NCI-H748 (cell line): ENCODE measurements around the gene UCP2.

Experiments
- DNase-seq: peaks from one replicate; lab custom pipeline; 2025; ENCODE audit not compliant: unreplicated experiment; lab: John Stamatoyannopoulos, UW

Gene UCP2

GRCh38 chr11:74010306-74011300 is 28.0 kb upstream of the UCP2 start:
- DNase-seq: no peak

- DNase-seq: no peak
Measured at GRCh38 chr11:74009675-74010305, 27.1 kb upstream of the UCP2 start.

DNA sequence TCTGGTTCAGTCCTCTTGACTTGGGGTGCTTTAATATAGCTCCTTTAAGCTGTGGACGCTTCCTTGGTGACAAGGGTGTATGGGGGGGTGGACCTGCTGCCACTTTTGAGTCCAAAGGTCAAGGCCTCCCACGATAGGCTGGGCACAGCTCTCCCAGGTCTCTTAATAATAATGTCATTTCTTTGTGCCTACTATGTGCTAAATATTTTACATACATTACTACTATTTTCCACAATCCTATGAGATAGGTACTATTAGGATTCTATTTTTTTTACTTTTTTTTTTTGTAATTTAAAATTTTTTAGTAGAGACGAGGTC is 26.5 kb upstream of the UCP2 start:
- DNase-seq: no peak

DNA sequence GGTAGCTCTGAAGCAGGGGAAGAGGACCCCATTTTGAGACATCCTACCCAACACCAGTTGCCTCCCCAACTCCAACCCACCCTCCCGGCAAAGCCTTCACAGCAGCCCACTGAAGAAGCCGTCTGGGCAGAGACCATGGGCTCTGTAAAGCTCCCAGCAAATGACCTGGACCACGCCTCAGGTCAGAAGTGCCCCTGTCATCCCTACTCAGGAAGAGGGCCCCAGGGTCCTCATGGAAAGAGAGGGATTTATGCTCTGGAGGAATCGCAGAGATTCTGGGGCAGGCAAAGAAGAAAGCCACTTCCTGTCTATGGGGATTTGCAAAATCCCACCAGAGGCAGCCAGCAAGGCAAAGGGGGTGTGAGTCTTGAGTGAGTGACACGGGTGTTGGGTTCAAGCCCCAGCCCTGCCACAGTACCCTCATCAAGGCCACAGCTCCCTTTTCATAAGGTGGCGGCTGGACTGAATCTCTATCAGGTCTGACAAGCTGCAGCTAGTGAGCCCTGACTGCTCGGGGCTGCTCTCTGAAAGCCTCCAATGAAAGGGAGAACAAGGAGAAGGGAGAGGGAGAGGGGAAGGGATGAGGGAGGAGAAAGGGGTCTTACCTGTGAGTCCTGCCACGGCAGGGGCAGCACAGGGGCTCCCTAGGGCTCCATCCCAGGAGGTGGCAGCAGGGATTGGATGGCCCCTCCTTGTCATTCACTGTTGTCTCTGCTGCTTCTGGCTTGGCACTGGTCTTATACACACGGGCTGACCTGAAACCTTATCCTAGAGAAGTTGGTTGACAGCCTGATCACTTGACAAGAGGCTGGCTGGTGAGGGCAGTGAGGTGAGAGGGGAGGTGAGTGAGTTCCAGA is 26.0 kb upstream of the UCP2 start, which contains the start of gene UCP3:
UCP3 (minus strand) TSS at position 713 of the 857 bp plus-strand sequence. CDS start 2,043 bp downstream, outside the sequence.
- DNase-seq: no peak

- no peak for DNase-seq
Measured at GRCh38 chr11:74007691-74008372, 25.2 kb upstream of the UCP2 start.

GRCh38 chr11:74006743-74007304 is 24.2 kb upstream of the UCP2 start:
- DNase-seq: no peak

DNA sequence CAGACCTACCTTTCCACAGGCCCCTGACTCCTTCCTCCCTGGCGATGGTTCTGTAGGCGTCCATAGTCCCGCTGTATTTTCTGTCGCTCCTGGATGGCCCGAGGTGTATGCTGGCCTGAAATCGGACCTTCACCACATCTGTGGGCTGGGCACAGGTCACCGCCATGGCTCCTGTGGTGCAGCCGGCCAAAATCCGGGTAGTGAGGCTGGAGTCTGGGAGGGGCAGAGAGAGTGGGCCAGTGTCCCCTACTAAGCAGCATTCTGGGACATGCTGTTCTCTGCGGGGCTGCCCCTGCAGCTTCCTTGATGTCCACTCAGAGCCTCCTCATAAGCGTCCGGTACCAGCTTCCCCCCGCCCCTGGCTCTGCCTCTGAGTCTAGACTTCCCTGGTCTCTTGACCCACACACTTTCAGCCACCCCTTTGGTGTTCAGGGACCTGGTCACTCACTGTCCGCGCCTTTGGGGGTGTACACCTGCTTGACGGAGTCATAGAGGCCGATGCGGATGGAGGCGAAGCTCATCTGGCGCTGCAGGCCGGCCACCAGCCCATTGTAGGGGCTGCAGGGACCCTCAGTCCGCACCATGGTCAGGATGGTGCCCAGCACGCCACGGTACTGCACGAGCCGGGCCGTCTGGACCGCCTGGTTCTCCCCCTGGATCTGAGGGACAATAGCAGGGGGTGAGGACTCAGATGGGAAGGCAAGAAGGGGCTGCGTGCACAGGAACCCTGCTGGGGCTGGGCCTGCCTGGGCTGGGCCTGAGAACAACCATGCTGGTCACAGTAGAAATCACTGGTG is 23.3 kb upstream of the UCP2 start:
- DNase-seq: no peak

DNA sequence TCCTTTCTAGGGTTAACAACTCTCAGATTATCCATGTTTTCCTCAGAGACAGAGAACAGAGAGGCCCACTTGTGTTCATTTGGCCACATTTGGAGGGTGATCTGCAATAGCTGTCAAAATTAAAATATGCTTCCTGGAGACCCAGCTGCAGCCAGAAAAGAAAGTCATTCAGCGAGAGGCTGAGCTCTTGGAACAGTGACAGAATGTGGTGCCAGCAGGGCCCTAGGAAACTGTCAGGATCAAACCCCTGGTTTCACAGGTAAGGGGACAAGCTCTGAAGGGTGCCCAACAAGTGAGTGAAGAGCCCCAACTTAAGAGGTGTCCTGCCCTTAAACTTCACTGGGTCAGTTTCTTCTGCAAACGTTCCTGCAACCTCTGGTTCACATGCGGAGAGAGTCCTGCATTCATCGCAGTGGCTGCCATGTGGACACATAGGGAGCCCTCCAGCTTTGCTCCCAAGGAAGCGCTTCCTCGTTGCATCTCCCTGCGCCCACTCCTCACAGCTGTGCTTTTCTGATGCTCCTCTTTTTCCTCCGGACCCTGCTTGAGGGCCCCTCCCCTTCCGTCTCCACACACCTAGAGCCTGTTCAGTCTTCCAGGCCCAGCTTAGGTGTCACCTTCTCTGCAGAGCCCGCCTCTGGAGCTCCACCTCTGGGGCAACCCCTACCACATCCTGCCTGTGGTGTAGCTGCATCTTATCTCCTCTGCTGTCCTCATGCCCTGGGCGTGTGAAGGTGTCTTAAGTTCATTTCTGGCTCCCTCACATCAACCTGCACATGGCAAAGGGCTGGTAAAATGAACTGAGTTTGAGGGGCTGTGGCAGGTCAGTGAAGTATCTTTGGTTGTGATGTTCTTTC is 22.3 kb upstream of the UCP2 start:
- no peak for DNase-seq

- no peak for DNase-seq
Measured at GRCh38 chr11:74004046-74004695, 21.5 kb upstream of the UCP2 start.

DNA sequence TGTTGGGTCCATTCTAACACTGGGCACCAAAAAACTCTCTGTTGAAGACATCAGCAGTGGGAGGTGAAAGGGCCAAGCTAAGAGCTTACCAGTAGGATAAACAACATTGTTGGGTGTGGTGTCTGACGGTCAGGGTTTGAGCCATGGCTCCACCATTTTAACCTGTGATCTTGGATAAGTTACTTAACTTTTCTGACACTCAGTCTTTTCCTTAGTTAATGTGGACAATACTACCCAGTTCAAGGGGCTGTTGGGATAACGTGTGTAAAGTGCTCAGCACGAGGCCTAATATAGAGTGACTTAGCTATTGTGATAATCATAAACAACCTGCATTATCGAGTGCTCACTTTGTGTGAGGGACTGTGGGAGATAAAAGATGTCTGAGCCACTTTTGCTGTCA is 20.2 kb upstream of the UCP2 start:
- no peak for DNase-seq

- no peak for DNase-seq
Measured at GRCh38 chr11:74001822-74002286, 19.2 kb upstream of the UCP2 start.

DNA sequence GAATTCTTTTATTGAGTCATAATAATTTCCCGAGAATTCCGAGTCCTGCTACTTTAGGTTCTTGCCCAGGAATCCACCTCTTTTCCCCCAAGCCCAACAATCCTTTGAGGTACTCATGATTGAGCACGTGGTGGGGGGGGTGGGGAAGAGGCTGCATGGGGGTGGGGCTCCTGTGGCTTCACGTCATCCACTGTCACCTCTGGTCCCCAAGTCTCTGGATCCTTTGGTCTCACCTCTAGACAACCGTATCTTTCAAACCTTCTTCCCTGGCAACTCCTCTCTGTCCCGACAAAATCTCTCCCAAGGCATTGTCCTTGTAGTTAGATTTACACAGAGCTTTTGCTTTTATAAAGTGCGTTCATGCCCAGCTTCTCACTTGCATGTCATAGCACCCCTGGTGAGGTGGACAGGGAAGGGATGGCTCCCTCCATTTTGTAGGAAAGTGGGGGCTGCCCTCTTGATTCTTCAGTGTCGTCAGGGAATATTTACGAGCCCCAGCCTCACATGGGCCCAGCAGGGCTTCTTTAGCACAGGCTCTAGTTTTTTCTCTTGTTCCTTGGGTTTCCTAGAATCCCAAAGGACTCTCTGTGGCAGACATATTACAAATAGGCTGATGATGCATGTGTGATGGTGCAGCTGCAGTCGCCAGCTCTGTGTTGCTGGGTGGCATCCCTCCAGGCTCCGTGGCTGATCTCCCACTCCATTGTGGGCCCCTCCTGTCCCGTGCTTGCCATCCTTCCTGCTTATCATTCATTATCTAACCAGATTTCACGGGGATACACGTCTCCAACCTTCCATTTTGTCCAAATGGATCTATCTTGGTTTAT is 17.9 kb upstream of the UCP2 start:
- no peak for DNase-seq

GRCh38 chr11:73999581-74000306 is 17.1 kb upstream of the UCP2 start:
- peak; percentile 8 for DNase-seq

DNA sequence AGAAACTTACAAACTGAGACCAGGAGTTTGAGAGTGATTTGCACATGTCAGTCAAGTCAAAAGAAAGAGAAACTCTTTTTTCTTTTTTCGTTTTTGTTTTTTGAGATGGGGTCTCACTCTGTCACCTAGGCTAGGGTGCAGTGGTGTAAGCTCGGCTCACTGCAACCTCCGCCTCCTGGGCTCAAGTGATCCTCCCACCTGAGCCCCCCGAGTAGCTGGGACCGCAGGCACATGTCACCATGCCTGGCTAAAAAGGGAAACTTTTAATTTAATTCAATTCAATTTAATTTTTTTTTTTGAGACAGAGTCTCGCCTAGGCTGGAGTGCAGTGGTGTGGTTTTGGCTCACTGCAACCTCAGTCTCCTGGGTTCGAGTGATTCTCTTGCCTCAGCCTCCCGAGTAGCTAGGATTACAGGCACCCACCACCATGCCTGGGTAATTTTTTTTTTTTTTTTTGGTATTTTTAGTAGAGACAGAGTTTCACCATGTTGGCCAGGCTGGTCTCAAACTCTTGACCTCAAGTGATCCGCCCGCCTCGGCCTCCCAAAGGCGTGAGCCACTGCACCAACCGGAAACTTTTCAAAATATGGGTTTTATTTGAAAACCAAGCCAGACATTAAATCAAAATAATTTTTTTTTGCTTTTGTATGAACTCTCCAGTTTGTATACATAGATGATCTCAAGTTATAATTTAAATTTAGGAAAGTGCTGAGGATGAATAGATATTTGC is 16.4 kb upstream of the UCP2 start:
- no peak for DNase-seq

GRCh38 chr11:73997120-73997770 is 14.6 kb upstream of the UCP2 start:
- no peak for DNase-seq
